B cell (primary cell): ENCODE measurements around the gene LARGE1. TPM values are rescaled to one million over a fixed set of nuclear protein-coding genes. Genes with fewer than 3 reads are reported as not detected.

Experiments
- ATAC-seq: fragments of 200-7000 bp; cut with Tn5 transposase; one replicate; pipeline ENCODE4 v1.10.0; 2021; ENCODE audit warnings: low read depth, mild to moderate bottlenecking, moderate number of reproducible peaks, moderate library complexity
- CTCF ChIA-PET: fragments of 350-600 bp; sonication (Branson Sonifier 250); formaldehyde crosslinking; loops from one replicate; lab custom pipeline; 2021; ENCODE audit warnings: antibody characterized with exemption, inconsistent platforms; lab: Charles Lee
- POLR2A ChIA-PET: fragments of 350-600 bp; sonication (Branson Sonifier 250); formaldehyde crosslinking; loops from one replicate; lab custom pipeline; 2021; ENCODE audit warnings: antibody characterized with exemption; lab: Charles Lee
- DNase-seq: peaks from one replicate; pipeline ENCODE4 v3.0.0; 2013
- H2AFZ ChIP-seq: 2 replicates; pipeline ENCODE4 v1.6.1; 2012; ENCODE audit warnings: mild to moderate bottlenecking, low read depth, low read length; ENCODE audit not compliant: insufficient read depth, poor library complexity, severe bottlenecking
- H3K27ac ChIP-seq, 2 donors: 1 replicate in 1 of 2; 2 replicates in 1 of 2; pipeline ENCODE4 v1.5.1; 2012 to 2013; ENCODE audit warnings: low read length in 2 of 2, mild to moderate bottlenecking in 2 of 2, moderate library complexity in 1 of 2
- H3K27me3 ChIP-seq, 4 experiments: fragments of 200-600 bp in 1 of 4; sonication (generic) in 1 of 4; replicated peaks in 1 of 4; 1 replicate in 2 of 4; 2 replicates in 2 of 4; pipeline versions ENCODE4 v1.6.1 to v1.7.0; 2013 to 2016; ENCODE audit warnings: low read length in 3 of 4, mild to moderate bottlenecking in 2 of 4, mixed read lengths in 1 of 4, moderate library complexity in 1 of 4; ENCODE audit not compliant: insufficient read depth in 4 of 4, control insufficient read depth in 3 of 4; ENCODE audit errors: control extremely low read depth in 1 of 4
- H3K36me3 ChIP-seq, 2 experiments: replicated peaks in 1 of 2; 1 replicate in 1 of 2; 2 replicates in 1 of 2; pipeline versions ENCODE4 v1.6.1 to v1.7.1; 2013; ENCODE audit warnings: low read length in 1 of 2; ENCODE audit not compliant: insufficient read depth in 2 of 2, control insufficient read depth in 1 of 2; ENCODE audit errors: control extremely low read depth in 1 of 2, extremely low read depth in 1 of 2
- H3K4me1 ChIP-seq, 2 donors: fragments of 200-600 bp in 1 of 2; sonication (generic) in 1 of 2; 1 replicate in 1 of 2; 2 replicates in 1 of 2; pipeline versions ENCODE4 v1.5.1 to v1.6.1; 2013 to 2017; ENCODE audit warnings: low read length in 2 of 2; ENCODE audit not compliant: control insufficient read depth in 2 of 2, insufficient read depth in 2 of 2
- H3K4me2 ChIP-seq: replicated peaks from 2 replicates; pipeline ENCODE3; 2012; ENCODE audit warnings: mild to moderate bottlenecking, low read depth, low read length; ENCODE audit not compliant: poor library complexity, severe bottlenecking
- H3K4me3 ChIP-seq, 5 experiments: fragments of 200-600 bp in 1 of 5; sonication (generic) in 1 of 5; 1 replicate in 3 of 5; 2 replicates in 2 of 5; pipeline versions ENCODE4 v1.5.1 to v1.7.0; 2011 to 2016; ENCODE audit warnings: low read length in 4 of 5, mild to moderate bottlenecking in 4 of 5, low read depth in 2 of 5, control low read depth in 1 of 5, moderate library complexity in 1 of 5; ENCODE audit not compliant: insufficient read depth in 1 of 5; ENCODE audit errors: control extremely low read depth in 1 of 5, extremely low read depth in 1 of 5
- H3K79me2 ChIP-seq: fragments of 200-600 bp; sonication (generic); one replicate; pipeline ENCODE4 v1.6.0; 2016; ENCODE audit warnings: low read length; ENCODE audit not compliant: control insufficient read depth, insufficient read depth
- H3K9ac ChIP-seq: fragments of 200-600 bp; sonication (generic); 2 replicates; pipeline ENCODE4 v1.6.1; 2017; ENCODE audit warnings: mild to moderate bottlenecking, low read length, moderate library complexity
- H3K9me3 ChIP-seq, 3 donors: one replicate each; pipeline versions ENCODE4 v1.6.1 to v1.7.1; 2013; ENCODE audit warnings: low read length in 2 of 3; ENCODE audit not compliant: control insufficient read depth in 2 of 3, insufficient read depth in 1 of 3; ENCODE audit errors: control extremely low read depth in 1 of 3
- H4K20me1 ChIP-seq: 2 replicates; pipeline ENCODE4 v1.6.0; 2012; ENCODE audit warnings: mild to moderate bottlenecking, low read length; ENCODE audit not compliant: insufficient read depth, control insufficient read depth, poor library complexity, severe bottlenecking
- H3K27ac Mint-ChIP-seq: one replicate; pipeline ENCODE4 v1.8.0; 2021; ENCODE audit warnings: mixed read lengths
- H3K27me3 Mint-ChIP-seq: one replicate; pipeline ENCODE4 v1.8.0; 2021; ENCODE audit warnings: mixed read lengths
- H3K4me1 Mint-ChIP-seq: one replicate; pipeline ENCODE4 v1.8.0; 2021; ENCODE audit warnings: mixed read lengths
- H3K4me3 Mint-ChIP-seq: one replicate; pipeline ENCODE4 v1.8.0; 2021; ENCODE audit warnings: mixed read lengths
- H3K9me3 Mint-ChIP-seq: one replicate; pipeline ENCODE4 v1.8.0; 2022; ENCODE audit warnings: mixed read lengths; ENCODE audit not compliant: insufficient read depth
- CTCF ChIP-seq: fragments of 200-600 bp; IDR thresholded peaks from one replicate; pipeline ENCODE4 v1.8.0; 2022; ENCODE audit warnings: antibody characterized with exemption, mild to moderate bottlenecking
- EZH2 ChIP-seq: IDR thresholded peaks from 2 replicates; pipeline ENCODE4 v1.6.1; 2012; ENCODE audit warnings: borderline replicate concordance, low read depth, mild to moderate bottlenecking, moderate library complexity, low read length; ENCODE audit not compliant: insufficient read depth, poor library complexity, severe bottlenecking
- WGBS: methylation state at CpG from one replicate; pipeline ENCODE4 v1.1.5; 2013; ENCODE audit warnings: missing lambda C conversion rate; ENCODE audit not compliant: insufficient coverage; 5-methylcytosine and 5-hydroxymethylcytosine counted together
- intact Hi-C: fragments of 100-400 bp; cut with micrococcal nuclease; formaldehyde crosslinking; loops from one replicate; pipeline ENCODE4 v1.10.0; 2022
- polyA plus RNA-seq: library from polyadenylated mRNA; depleted of rRNA; stranded (reverse); fragments of >200 nt; gene quantifications from 2 replicates; pipeline ENCODE4 v1.2.3, GENCODE V29; 2012
- total RNA-seq, 2 donors: library from RNA; stranded (reverse); fragments of 120-200 nt in 1 of 2; gene quantifications; 1 replicate in 1 of 2; 2 replicates in 1 of 2; pipeline versions ENCODE4 v1.2.3 to v1.2.4, GENCODE V29; 2013 to 2022

Gene LARGE1
- total and polyA plus RNA-seq, 2 donors (not counting 1 experiment from before 2014, with no cell fraction given) = 20.7 to 82.0 TPM

DNA sequence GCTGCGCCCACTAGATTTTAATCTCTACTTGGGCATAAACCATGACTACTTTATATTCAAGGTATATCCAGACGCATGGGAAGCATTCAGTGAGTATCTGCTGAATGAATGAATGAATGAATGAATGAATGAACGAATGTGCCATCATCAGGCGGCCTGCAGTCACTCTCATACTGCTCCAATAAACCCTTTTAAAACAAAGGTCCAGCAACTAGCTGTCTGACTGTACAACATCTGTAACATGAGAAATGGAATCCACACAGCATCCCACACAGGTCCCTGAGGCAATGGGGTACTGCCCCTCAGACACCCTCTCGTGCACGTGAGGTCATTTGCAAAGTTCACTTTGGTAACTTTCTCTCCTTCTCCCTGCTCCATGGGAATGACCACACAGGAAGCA lies 147.5 kb downstream of the LARGE1 start:
- Histone ChIP-seq H3K4me2 (no peak overlapping the region), H3K36me3 (no peaks in the 10 kb centered on the region), H2AFZ (no peak overlapping the region), H3K9me3 (peaks cover 0 to 3% (median 0%) of the 10 kb centered on the region in 3 donors), H3K4me1 (no peaks in the 10 kb centered on the region), H3K4me3 (no peak overlapping the region), H3K27ac (no peak overlapping the region), H3K9ac (no peak overlapping the region), H3K27me3 (no peaks in the 10 kb centered on the region), H4K20me1 (peaks cover 73% of the 10 kb centered on the region), H3K79me2 (peaks cover 44% of the 10 kb centered on the region)
- POLR2A ChIA-PET = no interaction called here
- no peak overlapping the region for H3K27ac Mint-ChIP-seq
- intact Hi-C loops = no loop called here
- WGBS = 74% methylated on average over 3 of the region's 6 CpGs
- TF ChIP-seq CTCF (no peak), EZH2 (no peak)
- H3K4me3 Mint-ChIP-seq = no peak overlapping the region
- no peak for DNase-seq
- H3K9me3 Mint-ChIP-seq = no peaks in the 10 kb centered on the region
- CTCF ChIA-PET = no interaction called here
- no peak for ATAC-seq
- no peaks in the 10 kb centered on the region for H3K27me3 Mint-ChIP-seq
- peaks cover 23% of the 10 kb centered on the region for H3K4me1 Mint-ChIP-seq

- Mint-ChIP-seq H3K9me3 (no peaks in the 10 kb centered on the region), H3K4me1 (peaks cover 17% of the 10 kb centered on the region), H3K27me3 (no peaks in the 10 kb centered on the region), H3K4me3 (no peak overlapping the region), H3K27ac (no peak overlapping the region)
- ChIA-PET POLR2A (no interaction called here), CTCF (interaction anchor here (1.3 kb wide), 1 partner anchor 13 kb away, joined by 3 read pairs; no protein-coding TSS in a partner anchor)
- no peaks in the 10 kb centered on the region for H3K9me3 ChIP-seq
- H4K20me1 ChIP-seq = peaks cover 68% of the 10 kb centered on the region
- no peak for DNase-seq
- whole genome bisulfite sequencing = no CpG with 5 or more reads among the region's 4 CpGs
- no peak overlapping the region for H3K9ac ChIP-seq
- intact Hi-C loops = no loop called here
- TF ChIP-seq EZH2 (no peak), CTCF (no peak)
- no peaks in the 10 kb centered on the region for H3K36me3 ChIP-seq
- no peak overlapping the region for H3K4me2 ChIP-seq
- no peaks in the 10 kb centered on the region for H3K27me3 ChIP-seq
- no peak overlapping the region for H3K27ac ChIP-seq
- no peak for ATAC-seq
- H3K4me1 ChIP-seq = no peaks in the 10 kb centered on the region
- peaks cover 40% of the 10 kb centered on the region for H3K79me2 ChIP-seq
- no peak overlapping the region for H2AFZ ChIP-seq
- H3K4me3 ChIP-seq = no peak overlapping the region
Observed at GRCh38 chr22:33771136-33771535, 149.1 kb downstream of the LARGE1 start.
